CD4-positive, alpha-beta T cell treated with Interferon alpha-2 for 1 hour (primary cell): ENCODE results near the gene ZNF837.
"Not testable (repeated sequence)": the region's sequence is repeated elsewhere in the genome, so short reads cannot be mapped to it uniquely, and the experiment has no call there.

Experiments used
- DNase-seq, 2 donors: peaks; one replicate each; pipeline ENCODE4 v3.0.0-alpha.2; 2020 to 2022

Gene ZNF837

DNA sequence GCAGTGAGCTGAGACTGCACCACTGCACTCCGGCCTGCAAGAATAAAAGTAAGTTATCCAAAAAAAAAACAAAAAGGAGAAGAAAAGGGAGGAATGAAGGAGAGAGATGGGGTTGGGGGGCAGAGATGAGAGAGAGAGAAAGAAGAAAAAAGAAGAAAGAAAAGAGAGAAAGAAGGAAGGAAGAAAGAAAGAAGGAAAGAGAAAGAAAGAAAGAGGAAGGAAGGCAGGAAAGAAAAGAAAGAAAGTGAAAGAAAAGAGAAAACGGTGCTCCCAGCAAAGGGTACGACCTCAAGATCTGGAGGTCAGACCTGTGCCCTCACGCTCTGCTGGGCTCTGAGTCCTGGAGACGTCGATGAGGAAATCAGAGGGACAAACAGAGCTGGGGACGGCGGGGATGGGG is 31.2 kb downstream of the ZNF837 start:
- no peak for DNase-seq

DNA sequence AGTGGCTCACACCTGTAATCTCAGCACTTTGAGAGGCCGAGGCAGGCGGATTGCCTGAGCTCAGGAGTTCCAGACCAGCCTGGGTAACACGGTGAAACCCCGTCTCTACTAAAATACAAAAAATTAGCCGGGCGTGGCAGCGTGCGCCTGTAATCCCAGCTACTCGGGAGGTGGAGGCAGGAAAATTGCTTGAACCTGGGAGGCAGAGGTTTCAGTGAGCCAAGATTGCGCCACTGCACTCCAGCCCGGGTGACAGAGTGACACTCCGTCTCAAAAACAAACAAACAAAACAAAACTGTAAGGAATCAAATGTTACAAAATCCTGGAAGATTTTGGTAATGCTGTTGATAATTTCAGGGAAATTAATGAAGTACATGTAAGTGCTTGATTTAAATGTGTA is 32.8 kb downstream of the ZNF837 start:
- DNase-seq, result not testable (repeated sequence)

DNA sequence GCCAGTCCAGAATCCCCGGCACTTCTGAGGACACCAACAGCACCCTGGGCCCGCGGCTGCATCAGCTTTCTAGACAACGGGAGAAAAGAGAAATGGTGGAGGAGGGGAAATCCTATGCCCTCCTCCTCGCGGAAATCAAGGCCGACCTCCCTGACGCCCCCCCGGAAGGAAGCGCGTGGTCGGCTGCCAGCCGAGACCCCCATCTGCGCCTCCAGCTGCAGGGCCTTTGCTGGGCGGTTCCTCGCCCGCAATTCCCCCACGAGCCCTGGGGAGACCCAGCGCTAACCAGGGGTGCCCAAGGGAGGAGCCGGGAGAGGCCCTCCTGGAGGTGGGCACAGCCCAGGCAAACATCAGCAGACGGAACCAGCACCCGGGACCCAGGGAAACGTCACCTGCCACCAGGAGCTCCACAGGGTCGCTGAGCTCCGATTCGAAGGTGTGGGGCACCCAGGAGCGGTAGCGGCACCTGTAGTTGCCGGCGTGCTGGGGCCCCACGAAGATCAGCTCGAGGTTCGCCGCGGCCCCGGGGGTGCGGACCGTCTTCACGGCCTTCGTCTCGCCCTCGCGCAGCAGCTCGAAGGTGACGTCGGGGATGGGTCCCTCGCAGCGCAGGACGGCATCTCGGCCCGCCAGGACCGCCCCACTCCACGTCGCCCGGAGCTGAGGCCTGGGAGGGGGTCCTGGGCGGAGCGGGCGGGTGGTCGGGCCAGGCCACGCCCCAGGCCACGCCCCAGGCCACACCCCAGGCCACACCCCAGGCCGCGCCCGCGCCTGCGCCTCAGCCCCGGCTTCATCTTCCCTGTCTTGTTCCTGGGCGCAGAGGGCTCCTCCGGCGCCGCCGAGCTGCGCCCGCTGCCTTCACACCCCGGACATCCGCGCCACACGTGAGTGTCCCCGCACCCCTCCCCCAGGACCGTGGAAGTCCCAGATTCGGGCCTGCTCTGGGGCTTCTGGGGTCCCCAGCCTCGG is 33.6 kb downstream of the ZNF837 start:
- DNase-seq, result peak; percentile 68 to 76

DNA sequence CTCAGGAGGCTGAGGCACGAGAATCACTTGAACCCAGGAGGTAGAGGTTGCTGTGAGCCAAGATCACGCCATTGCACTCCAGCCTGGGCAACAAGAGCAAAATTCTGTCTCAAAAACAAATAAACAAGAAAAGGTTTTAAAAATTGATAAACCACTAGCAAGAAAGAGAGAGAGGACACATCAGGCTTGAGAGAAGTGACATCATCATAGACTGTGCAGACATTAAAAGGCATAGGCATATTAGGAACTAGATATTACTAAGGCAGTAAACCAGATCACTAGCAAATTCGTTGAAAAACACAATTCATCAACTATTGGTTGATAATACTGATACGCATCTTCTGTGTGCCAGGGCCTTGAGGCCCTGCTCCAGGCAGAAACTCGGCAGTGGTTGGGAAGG is 35.3 kb downstream of the ZNF837 start:
- DNase-seq, result no peak

DNA sequence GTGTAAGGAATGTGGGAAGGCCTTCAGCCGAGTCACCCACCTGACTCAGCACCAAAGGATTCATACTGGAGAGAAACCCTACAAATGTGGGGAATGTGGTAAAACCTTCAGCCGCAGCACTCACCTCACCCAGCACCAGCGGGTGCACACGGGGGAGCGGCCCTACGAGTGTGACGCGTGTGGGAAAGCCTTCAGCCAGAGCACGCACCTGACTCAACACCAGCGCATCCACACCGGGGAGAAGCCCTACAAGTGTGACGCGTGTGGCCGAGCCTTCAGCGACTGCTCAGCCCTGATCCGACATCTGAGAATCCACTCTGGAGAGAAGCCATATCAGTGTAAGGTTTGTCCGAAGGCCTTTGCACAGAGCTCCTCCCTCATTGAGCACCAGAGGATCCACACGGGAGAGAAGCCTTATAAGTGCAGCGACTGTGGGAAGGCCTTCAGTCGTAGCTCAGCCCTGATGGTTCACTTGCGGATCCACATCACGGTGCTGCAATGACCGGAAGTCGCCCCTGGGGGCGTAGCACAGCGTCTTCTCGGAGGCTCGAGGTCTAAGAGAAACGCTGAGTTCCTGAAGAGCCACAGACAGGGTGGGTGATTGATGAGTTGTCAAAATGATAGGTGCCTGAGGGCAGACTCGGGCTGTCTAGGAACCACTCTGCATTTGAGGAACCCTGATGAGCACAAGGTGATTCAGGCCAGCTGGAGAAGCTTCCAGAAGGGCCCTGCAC is 41.8 kb downstream of the ZNF837 start:
- no peak for DNase-seq

DNA sequence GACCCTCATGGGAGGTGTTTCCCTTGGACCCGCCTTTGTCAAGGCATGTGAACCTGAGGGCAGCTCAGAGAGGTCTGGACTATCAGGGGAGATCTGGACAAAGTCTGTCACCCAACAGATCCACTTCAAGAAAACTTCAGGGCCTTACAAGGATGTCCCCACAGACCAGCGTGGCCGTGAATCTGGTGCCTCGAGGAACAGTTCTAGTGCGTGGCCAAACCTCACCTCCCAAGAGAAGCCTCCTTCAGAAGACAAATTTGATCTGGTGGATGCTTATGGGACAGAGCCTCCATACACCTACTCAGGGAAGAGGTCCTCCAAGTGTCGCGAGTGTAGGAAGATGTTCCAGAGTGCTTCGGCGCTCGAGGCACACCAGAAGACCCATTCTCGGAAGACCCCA is 42.5 kb downstream of the ZNF837 start:
- DNase-seq, result no peak

DNA sequence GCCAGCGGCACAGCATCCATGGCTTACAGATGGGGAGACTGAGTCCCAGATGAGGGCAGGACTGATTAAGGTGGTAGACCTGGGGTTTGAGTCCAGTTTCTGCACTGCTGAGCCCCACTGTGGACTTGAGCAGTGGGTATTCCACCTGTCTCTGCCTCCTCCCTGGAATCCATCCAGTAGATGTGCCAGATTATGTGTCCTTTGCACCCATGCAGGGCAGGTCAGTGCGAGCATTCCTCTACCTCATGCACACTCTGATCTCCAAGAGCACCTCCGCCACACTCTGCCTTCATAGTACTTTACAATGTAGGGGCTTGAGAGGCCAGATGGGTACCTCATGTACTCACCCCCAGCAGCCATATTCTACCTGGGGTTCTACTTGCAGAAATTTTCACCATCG is 44.0 kb downstream of the ZNF837 start:
- no peak for DNase-seq

DNA sequence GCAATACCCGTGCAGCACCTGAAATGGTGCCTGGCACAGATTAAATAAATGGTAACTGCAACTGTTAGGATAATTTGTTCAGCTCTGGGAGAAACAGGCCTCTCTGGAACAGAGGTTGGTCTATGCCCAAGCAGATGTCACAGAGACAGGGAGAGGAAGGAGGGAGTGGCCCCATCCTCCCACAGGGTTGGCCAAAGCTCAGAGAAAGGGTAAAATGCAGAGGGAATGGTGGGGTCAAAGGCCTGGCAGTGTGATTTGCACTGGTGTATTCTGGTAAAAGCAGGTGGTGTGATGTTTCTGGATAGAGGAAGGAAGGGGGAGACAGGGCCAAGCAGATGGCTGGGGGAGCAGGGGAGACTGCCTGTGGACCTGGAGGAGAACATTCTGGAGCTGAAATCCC is 44.6 kb downstream of the ZNF837 start:
- no peak for DNase-seq

DNA sequence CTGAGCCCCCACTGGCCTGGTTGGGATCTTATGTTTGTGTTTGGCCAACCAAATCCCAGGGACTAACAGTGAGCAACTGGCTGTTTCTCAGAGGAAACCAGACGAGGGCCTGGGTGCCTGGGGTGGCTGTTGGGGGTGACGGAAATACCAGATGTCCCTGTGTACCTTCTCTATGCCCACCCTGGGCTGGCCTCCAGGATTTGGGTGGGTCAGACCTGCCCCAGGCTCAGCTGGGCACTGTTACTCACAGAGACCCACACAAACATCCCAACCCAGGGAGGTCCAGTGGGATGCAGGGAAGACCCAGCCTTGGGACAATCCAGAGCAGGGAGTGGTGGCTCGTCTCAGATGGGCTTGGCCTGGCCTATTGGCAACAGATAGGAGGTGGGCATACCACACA is 45.2 kb downstream of the ZNF837 start:
- no peak for DNase-seq

DNA sequence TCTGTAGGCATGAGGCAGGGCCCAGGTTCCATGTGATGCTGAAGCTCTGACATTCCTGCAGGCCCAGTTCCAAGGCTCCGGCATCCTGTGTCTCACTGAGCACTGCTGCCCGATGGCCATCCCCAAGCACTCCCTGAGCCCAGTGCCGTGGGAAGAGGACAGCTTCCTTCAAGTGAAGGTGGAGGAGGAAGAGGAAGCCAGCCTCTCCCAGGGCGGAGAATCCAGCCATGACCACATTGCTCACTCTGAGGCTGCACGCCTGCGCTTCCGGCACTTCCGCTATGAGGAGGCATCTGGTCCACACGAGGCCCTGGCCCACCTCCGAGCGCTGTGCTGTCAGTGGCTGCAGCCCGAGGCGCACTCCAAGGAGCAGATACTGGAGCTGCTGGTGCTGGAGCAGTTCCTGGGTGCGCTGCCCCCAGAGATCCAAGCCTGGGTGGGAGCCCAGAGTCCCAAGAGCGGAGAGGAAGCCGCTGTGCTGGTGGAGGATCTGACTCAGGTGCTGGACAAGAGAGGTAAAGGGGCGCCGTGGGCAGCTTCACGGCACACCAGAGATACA is 46.1 kb downstream of the ZNF837 start:
- DNase-seq, result no peak

DNA sequence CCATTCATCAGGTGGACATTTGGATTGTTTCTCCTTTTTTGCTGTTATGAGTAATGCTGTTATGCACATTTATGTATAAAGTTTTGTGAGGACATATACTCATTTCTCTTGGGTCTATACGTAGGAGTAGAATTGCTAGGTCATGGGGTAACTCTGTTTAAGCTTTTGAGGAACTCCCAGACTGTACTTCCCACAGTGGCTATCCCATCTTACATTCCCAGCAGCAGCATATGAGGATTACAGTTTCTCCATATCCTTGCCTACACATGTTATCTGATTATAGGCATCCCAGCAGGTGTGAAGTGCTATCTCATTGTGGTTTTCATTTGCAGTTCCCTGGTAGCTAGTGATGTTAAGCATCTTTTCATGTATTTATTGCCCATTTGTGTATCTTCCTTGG is 48.1 kb downstream of the ZNF837 start:
- DNase-seq, result no peak

DNA sequence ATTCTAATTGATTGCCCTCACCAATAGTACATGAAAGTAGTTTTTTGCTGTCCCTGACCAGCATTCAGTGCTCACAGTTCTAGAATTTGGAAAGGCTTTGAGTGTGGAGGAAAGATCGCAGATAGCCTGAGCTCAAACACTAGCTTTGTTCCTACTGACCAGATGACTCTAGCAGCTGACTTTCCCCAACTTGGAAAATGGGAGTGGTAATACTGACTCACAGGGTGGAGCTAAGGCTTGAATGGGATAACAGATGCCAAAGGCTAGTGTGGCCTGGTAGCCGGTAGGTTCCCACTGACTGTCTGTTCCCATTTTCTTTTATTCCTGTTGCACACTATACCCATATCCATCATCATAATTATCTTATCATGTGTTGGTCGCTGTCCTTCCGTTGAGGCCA is 50.4 kb downstream of the ZNF837 start:
- no peak for DNase-seq

DNA sequence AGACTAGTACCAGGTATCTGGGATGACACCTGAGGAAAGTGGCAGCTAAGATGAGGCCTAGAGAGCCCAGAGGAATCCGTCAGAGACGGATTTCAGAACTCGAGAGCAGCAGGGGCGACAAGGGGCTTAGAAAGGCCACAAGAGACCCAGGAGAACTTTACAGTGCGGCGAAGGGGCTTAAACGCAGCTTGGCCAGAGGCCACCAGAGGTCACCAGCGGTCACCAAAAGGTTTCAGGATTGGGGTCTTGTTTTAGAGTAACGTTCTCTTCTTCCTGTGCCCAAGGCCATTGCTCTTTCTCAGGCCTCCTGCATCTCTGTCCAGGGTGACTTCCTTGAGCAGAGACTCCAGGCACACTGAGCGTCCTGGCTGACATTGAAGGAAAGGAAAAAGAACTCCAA is 51.8 kb downstream of the ZNF837 start:
- DNase-seq, result peak in 1 of 2 donors; percentile 15

DNA sequence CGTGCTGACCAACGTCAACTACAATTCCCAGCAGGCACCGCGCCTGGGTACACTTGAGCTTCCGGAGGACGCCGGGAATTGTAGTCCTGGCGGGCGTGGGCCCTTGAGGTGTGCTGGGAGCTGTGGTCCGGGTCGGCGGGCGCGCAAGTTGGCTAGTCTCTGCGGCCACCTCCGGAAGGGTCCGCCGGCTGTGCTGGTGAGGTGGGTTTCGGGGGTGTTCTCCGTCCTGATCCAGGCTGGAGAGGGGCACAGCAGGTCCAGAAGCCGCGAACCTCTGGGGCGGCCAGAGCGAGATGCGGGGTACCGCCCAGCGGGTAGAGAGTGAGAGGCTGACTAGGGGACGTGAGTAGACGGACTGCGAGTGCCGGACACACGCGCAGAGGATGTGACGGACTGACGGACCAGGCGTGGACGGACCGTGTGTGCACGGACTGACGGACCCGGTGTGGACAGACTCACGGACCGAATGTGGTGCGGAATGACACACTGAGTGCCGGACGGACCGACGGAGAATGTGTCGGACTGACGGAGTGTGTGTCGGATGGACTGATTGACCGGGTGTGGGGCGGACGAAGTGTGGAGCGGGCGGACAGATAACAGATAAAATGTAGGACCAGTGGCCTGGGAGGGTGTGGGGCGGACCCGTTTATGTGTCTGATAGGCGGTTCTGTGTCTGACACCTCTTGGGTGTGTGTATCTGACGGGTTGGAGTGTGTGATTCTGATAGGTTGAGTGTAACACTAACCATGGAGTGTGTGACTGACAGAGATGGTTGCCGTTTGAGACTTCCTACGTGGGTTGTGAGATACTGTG is 53.7 kb downstream of the ZNF837 start, which contains the start of gene ZSCAN22:
Gene ZSCAN22, plus strand, starts transcription at position 81 of the 813 bp plus-strand sequence. CDS start 7,809 bp downstream, outside the sequence.
- peak; percentile 89 to 92 for DNase-seq

DNA sequence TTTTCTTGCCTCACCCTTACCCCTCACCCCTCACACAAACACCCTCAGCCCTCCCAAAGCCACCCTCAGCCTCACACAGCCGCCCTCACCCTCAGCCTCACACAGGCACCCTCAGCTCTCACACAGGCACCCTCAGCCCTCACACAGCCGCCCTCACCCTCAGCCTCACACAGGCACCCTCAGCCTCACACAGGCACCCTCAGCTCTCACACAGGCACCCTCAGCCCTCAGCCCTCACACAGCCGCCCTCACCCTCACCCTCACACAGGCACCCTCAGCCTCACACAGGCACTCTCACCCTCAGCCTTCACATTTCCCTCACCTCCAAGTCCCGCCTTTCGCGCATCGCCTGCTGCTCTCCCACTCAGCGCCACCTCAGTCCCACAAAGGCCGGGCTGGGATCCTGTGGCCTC is 54.3 kb downstream of the ZNF837 start:
- DNase-seq, result no peak

DNA sequence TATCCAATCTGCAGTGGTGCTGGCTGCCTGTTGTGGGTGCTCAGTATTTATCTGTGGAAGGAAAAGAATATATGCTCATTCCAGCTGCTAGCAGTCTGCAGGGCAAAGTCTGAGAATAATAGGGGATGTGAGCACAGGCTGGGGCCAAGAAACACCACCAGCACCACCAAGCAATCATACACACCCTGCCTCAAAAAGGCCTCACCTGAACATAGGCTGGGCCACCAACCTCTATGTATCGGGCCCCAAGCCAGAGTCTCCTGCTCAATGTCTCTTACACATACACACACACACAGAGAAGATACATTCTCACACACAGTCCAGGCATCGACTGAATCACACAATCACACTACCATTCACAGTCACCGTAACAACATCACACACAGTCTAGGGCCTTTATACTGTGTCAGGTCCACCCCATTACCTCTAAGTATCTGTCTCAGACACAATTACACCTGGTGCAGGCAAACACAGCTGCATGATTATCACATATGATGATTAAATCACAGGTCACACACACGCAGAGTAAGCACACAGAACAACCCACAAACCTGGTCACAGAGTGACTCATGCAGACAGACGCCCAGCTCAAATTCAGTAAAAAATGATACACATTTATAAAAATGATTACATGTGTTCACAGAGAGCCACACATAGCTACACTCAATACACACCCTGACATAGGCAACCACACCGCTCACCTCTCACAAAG is 55.4 kb downstream of the ZNF837 start:
- DNase-seq, result no peak

DNA sequence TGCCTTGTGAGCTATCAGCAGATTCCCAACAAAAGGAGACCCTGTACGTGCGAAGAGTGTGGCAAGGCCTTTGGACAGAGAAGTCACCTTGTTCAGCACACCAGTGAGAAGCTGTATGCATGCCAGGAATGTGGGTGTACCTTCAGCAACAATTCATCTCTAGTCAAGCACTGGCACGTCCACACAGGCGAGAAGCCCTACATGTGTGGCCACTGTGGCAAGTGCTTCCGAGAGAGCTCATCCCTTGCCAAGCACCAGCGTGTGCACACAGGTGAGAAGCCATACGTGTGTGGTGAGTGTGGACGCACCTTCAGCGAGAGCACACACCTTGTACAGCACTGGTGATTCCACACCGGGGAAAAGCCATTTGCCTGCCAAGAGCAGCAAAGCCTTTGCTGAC is 61.6 kb downstream of the ZNF837 start:
- no peak for DNase-seq

DNA sequence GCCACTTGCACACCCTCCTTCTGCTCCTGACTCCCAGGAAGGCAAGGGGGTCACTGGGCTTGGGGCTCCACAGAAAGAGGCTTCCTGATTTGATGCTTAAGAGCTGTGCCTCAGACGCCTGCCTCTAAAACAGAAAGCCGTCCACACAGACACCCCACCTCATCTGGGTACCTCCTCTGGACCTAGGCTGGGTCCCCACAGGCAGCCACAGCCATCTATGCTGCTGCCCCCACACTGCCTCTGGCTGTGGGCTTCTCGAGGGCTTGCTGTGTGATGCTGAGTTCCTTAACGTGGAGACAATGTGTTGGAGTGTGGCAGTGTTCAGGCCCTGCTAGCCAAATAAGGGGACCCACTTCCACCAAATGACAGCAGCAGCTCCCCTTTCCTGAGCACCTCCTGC is 62.5 kb downstream of the ZNF837 start:
- DNase-seq, result no peak
